HG03025 (cell line): ENCODE data around the gene NPM1.
"Not testable (repeated sequence)": the region's sequence is repeated elsewhere in the genome, so short reads cannot be mapped to it uniquely, and the experiment has no call there.

Experiments used
- ATAC-seq: cut with Tn5 transposase; IDR thresholded peaks from one replicate; pipeline ENCODE4 v1.9.1; 2021; ENCODE audit warnings: mild to moderate bottlenecking, moderate library complexity; ENCODE audit not compliant: unreplicated experiment, low FRiP score

The NPM1 gene

DNA sequence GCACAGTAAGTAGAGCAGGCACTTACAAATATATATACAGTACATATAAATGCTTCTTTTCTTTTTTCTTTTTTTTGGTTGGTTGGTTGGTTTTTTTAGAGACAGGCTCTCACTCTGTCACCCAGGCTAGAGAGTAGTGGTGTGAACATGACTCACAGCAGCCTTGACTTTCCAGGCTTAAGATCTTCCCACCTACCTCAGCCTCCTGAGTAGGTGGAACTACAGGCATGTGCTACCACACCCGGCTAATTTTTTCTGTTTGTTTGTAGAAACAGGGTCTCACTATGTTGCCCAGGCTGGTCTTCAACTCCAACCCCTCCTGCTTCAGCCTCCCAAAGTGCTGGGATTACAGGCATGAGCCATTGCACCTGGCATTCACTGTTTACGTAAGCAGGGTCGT is 2.6 kb upstream of the NPM1 start:
- ATAC-seq: not testable (repeated sequence)

DNA sequence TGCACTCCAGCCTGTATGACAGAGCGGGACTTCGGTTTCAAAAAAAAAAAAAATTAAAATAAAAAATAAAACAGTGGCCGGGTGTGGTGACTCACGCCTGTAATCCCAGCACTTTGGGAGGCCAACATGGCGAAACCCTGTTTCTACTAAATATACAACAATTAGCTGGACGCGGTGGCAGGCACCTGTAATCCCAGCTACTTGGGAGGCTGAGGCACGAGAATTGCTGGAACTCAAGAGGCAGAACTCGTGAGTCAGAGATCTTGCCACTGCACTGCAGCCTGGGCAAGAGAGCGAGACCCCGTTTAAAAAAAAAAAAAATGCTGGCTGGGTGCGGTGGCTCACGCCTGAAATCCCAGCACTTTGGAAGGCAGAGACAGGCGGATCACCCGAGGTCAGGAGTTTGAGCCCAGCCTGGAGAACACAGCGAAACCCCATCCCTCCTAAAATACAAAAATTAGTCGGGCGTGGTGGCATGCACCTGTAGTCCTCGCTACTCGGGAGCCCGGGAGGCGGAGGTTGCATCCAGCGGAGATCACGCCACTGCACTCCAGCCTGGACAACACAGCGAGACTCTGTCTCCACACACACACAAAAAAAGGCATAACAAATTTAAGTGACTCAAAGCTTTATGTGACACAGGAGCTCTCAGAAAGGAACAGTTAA is 1.5 kb upstream of the NPM1 start:
- ATAC-seq: no peak

DNA sequence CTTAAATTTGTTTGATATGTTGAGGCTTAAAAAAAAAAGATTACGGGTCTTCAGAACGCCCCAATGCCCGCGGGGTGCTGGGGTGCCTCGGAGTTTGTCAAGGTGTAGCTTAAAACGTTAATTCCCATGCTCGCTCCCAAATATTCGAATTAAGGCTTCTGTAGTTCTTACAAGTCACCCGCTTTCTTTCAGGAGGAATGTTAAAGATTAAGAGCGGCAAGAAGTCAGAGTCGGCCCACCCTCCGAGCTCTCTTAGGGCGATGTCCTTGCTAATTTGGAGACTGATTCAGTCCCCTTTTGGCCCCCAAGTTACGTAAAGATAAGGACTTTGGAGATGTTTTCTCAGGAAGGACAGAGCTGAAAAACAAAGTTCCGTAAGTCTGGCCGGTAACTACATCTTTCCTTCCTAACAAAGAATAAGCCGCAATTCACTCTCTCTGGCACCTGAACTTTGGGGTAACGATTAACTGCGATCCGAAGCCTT is 746 bp upstream of the NPM1 start:
- ATAC-seq: peak; percentile 1

DNA sequence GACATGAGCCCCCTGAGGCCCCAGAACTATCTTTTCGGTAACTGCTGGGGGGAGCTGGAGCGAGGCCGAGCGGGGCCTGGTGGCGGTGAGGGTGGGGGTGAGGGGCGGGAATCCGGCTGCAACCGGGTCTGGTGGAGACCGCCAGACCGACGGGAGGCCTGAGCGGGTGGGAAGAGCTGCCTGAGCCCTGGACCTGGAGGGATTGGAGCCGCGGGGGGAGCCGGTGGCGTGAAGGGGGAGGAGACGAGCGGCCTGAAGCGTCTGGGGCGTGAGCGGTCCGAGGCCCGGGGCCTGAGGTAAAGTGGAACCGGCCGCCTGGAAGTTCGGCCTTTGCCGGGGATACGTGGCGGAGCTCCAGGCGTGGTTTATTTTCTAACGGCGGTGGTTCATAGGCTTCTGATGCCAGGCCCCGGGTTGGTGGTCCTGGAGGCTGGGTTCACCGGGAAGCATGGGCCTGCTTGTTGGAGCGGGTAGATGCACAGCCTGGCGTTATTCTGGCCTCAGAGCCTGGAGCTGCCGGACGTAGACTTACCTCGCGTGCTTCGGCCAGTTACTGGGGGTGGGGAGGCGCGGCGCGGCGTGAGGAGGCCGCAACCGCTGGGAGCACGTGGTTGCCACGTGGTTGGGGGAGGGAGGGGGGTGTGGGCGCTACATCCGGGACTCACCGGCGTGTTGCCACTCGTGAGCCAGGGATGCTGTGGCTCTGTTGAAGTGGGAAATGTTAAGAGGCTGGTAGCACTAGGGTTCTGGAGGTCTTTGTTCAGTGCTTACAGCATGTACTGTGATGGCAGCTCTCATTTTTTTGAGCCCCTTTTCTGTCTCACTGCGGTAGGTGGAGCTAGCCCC is 544 bp downstream of the NPM1 start:
- ATAC-seq: peak; percentile 16

DNA sequence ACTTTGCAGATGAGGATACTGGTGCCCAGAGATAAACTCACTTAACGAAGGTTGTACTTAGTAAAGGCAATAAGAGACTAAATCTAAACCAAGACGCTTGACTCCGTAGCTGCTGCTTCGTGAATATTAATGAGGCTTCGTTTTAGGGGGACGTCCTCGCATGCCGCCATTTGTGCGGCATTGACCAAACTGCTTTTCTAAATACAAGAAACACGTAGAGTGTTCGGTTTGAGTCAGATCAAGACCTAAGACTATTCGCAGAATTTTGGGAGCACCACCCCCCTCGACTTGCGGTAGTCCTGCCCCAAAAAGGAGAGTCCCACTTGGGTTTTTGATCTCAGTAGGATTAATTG is 1.1 kb downstream of the NPM1 start:
- ATAC-seq: no peak

DNA sequence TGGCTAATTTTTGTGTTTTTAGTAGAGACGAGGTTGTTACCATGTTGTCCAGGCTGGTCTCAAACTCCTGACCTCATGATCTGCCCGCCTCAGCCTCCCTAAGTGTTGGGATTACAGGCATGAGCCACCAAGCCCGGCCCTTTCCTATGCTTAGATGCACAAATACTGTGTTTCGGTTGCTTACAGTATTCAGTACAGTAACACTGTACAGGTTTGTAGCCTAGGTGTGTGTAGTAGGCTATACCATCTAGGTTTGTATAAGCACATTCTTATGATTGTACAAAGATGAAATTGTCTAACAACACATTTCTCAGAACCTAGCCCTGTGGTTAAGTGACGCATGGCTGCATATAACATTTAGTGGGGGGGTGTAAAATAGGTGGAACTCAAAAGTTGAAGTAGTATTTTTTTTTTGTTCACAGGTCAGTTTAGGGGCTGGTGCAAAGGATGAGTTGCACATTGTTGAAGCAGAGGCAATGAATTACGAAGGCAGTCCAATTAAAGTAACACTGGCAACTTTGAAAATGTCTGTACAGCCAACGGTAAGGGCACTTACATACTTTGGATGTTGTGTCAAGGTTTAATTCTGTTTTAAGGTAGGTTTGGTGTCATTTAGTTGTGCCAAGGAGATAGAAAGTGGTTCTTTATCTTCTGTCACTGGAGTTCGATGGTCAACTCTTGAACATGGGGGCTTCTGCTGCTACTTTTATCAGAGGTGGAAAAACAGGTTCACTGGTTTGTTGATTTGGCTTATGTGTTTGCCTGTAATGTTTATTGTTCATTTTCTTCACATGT is 3.4 kb downstream of the NPM1 start:
- ATAC-seq: no peak

DNA sequence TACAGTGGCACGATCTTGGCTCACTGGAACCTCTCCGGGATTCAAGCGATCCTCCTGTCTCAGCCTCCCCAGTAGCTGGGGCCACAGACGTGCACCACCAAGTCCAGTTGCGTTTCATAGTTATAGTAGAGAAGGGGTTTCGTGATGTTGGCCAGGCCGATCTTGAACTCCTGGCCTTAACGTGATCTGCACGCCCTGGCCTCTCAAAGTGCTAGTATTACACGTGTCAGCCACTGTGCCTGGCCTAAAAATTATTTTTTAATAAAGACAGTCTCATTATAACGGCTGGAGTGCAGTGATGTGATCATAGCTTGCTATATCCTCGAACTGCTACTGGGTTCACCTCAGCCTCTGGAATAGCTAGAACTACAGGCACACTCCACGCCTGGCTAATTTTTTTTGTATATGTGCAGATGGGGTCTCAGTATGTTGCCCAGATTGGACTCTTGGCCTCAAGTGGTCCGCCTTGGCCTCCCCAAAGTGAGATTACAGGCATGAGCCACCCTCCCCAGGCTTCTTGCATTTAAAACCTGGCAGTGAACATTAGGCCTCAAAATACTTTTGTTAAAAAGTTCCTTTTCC is 4.4 kb downstream of the NPM1 start:
- ATAC-seq: no peak

DNA sequence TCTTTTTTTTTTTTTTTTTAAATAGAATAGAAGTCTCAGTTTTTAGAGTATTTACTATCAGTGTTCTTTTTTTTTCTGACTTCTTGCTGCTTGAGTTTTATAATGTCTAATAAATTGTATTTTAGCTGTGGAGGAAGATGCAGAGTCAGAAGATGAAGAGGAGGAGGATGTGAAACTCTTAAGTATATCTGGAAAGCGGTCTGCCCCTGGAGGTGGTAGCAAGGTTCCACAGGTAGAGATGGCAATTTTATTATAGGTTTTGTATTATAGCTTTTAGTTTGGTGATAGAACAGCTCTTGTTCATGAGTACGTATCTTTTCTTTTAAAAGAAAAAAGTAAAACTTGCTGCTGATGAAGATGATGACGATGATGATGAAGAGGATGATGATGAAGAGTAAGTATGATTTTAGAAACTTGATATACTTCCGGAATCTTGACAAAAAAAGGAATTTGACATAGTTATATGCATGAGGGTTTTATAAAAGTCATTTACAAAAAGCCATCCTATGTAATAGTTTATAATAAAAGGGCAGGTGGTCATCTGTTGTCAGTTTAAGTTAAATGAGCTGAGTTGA is 5.0 kb downstream of the NPM1 start:
- ATAC-seq: no peak

DNA sequence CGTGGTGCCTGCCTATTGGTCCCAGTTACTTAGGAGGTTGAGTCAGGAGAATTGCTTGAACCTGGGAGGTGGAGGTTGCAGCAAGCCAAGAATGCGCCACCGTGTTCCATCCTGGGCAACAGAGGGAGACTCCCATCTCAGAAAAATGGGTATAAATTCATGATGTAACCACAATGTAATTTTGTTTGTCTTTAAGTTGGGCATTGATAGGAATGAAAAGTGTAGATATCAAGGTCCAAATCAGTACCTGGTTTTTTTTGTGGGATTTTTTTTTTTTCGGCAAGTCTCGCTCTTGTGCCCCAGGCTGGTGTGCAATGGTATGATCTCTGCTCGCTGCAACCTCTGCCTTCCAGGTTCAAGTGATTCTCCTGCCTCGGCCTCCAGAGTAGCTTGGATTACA is 7.4 kb downstream of the NPM1 start:
- ATAC-seq: no peak

DNA sequence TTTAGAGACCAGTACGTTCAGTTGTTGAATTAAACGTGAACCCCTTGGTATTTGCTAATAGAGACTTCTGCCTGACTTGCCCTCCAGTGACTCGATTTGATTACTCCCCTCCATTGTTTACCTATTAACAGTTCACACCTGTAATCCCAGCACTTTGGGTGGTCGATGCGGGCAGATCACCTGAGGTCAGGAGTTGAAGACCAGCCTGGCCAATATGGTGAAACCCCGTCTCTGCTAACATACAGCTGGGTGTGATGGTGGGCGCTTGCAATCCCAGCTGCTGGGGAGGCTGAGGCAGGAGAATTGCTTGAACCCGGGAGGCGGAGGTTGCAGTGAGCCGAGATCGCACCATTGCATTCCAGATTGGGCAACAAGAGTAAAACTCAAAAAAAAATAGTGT is 8.9 kb downstream of the NPM1 start:
- ATAC-seq: not testable (repeated sequence)

DNA sequence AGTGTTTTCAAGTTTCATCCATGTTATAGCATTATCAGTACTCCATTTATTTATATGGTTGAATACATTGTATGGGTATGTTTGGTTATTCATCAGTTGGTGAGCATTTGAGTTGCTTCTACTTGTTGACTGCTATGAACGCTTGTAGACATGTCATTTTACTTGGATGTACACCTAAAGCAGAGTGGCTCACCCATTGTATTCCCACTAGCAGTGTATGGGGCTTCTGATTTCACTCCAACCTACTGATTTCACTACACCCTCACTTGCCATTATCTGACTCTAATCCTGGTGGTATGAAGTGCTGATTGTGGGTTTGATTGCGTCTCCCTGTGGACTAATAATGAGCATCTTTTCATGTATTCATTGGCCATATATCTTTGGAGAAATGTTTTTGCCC is 9.5 kb downstream of the NPM1 start:
- no peak for ATAC-seq

DNA sequence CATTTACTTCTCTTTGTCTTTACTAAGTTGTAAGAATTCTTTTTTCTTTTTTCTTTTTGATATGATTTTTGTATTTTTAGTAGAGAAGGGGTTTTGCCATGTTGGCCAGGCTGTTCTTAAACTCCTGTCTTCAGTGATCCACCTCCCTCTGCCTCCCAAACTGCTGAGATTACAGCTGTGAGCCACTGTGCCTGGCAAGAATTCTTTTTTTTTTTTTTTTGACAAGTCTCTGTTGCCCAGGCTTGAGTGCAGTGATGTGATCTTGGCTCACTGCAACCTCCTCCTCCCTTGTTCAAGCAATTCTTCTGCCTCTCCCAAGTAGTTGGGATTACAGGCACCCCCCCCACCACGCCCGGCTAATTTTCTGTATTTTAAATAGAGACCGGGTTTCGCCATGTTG is 9.9 kb downstream of the NPM1 start:
- no peak for ATAC-seq

DNA sequence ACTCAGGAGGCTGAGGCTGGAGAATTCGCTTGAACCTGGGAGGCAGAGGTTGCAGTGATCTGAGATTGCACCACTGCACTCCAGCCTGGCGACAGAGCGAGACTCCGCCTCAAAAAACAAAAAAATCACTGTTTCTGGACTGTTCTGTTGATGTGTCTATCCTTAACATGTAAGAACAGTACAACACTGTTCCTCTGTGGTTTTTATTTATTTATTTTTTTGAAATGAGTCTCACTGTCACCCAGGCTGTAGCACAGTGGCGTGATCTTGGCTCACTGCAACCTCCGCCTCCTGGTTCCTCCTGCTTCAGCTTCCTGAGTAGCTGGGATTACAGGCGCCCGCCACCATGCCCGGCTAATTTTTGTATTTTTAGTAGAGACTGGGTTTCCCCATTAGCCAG is 11.0 kb downstream of the NPM1 start:
- not testable (repeated sequence) for ATAC-seq

DNA sequence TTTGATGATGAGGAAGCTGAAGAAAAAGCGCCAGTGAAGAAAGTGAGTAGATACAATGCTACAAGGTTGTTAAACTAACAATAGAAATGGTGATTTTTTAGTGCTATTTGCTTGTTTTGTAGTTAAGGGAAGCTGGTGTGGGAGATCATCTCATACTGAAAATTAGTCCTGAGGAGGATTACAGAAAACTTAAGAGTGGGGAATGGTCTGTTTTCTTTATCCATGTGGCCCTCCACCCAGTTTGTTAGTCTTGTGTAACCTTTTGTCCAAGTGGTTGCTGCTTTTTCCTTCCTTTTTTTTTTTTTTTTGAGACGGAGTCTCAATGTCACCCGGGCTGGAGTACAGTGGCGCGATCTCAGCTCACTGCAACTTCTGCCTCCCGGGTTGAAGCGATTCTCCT is 12.5 kb downstream of the NPM1 start:
- no peak for ATAC-seq

DNA sequence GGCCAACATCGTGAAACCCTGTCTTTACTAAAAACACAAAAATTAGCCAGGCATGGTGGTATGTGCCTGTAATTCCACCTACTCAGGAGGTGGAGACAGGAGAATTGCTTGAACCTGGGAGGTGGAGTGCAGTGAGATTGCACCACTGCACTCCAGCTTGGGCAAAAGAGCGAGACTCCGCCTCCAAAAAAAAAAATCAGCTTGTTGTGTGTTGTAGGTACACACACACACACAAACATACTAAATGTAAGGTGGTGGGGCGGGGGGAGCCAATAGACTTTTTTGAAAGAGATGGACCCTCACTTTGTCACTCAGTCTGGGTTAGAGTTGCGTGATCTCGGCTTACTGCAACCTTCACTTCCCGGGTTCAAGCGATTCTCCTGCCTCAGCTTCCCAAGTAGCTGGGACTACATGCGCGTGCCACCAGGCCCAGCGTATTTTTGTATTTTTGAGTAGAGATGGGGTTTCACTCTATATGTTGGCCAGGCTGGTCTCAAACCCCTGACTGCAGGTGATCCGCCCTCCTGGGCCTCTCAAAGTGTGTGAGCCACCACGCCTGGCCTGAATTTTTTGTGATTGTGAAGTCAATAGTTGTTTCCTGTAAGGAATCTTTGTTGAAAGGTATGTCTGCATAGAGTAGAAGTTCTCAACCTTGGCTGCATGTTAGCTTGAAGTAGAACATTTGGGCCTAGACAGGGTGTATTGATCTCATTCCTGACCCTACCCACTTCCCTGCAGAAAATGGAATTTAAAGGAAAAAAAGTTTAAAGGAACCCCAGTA is 13.7 kb downstream of the NPM1 start:
- no peak for ATAC-seq

DNA sequence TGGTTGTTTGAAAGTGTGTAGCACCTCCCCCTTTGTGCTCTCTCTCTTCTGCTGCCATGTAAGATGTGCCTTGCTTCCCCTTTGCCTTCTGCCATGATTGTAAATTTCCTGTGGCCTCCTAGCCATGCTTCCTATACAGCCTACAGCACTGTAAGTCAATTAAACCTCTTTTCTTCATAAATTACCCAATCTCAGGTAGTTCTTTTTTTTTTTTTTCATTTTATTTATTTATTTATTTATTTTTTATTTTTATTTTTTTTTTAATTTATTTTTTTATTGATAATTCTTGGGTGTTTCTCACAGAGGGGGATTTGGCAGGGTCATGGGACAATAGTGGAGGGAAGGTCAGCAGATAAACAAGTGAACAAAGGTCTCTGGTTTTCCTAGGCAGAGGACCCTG is 15.1 kb downstream of the NPM1 start:
- not testable (repeated sequence) for ATAC-seq

DNA sequence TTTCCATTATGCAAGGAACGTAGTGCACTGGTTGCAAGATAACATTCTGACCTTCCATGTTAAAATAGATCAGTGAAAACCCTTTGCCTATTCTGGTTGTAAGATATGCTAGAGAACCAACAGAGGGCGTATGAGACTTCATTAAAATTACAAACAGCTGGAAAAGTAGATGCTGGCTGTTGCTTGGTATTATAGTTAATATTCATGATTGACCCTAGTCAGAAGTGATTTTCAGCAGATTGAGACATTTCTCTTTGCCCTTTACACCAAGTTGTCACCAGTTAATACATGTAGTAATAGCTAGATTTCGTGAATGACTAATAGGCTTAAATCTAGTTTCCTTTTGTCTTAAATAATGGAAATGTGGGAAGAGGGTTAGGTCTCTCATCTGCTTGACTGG is 18.0 kb downstream of the NPM1 start:
- ATAC-seq: no peak

DNA sequence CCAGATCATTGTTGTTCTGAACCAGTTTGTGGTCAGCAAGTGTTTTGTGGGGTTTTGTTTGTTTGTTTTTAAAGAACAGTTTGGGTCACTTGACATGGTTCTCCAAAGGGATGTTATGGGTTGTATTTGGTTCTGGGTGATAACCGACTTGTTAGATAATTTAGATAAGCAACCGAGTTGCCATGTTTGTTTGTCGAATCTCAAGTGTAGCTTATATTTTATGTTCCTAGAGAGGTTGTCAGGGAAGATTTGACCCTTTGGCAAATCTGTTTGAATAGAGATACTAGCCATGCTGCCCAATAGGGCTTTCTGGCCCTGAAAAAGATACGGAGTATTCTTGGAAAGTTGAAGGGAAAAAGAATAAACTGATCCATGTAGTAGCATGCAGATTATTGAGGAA is 19.6 kb downstream of the NPM1 start:
- ATAC-seq: no peak

DNA sequence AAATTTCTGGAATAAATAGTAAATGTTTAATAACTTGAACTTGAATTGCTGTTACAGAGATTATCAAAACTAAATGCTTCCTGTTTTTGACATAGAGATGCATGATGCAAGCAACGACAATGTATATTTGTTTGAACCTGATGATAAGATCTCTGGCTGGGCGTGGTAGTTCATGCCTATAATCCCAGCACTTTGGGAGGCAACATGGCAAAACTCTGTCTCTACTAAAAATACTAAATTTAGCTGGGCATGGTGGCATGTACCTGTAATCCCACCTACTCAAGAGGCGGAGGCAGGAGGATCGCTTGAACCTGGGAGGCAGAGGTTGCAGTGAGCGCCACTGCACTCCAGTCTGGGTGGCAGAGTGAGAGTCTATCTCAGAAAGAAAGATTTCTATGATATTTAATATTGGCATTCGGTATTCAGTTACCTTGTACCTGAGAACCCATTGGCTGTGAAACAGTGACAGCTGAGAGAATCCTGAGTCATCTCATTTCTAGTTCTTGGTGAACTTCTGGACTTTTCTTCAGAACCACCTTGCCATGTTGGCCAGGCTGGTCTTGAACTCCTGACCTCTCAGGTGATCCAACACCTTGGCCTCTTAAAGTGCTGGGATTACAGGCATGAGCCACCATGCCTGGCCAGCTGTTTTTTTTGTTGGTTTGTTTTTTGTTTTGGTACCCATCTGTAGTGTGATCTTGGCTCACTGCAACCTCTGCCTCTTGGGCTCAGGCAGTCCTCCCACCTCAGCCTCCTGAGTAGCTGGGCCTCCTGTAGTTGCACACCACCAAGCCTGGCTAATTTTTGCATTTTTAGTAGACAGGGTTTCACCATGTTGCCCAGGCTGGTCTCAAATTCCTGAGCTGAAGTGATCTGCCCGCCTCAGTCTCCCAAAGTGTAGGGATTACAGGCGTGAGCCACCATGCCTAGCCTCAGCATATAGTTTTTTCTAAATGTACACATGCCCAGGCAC is 21.8 kb downstream of the NPM1 start:
- ATAC-seq: no peak
